GM12864 (cell line): ENCODE data around the gene C2CD4D.

Experiments
- DNase-seq: peaks from one replicate; pipeline ENCODE4 v3.0.0-alpha.2; 2011; ENCODE audit warnings: low read depth
- H3K4me3 ChIP-seq: 2 replicates; pipeline ENCODE4 v1.5.1; 2011; ENCODE audit warnings: mild to moderate bottlenecking, low read depth, low read length, control low read depth
- TF ChIP-seq, protein P1 (sequence below): IDR thresholded peaks from 2 replicates; pipeline ENCODE4 v1.5.1; 2011; ENCODE audit warnings: low read depth, mild to moderate bottlenecking, moderate library complexity, low read length, control low read depth, inconsistent platforms; ENCODE audit errors: missing control alignments

C2CD4D gene

DNA sequence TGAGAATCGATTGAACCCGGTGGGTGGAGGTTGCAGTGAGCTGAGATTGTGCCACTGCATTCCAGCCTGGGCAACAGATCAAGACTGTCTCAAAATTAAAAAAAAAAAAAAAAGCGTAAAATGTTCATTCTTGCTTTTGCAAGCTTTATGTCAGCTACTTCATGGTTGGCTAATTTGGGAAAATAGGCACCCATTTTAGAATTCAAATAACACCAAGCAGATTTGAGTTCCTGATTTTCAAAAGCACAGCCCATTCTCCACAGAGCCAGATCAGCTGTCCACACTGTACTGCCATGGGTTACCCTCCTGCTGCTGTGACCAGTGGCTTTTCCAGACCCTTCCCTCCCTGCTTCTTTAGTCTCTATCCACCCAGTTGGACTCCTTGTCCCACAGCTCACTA lies 9.5 kb upstream of the C2CD4D start:
- no peak overlapping the region for H3K4me3 ChIP-seq
- TF ChIP-seq, protein P1, sequence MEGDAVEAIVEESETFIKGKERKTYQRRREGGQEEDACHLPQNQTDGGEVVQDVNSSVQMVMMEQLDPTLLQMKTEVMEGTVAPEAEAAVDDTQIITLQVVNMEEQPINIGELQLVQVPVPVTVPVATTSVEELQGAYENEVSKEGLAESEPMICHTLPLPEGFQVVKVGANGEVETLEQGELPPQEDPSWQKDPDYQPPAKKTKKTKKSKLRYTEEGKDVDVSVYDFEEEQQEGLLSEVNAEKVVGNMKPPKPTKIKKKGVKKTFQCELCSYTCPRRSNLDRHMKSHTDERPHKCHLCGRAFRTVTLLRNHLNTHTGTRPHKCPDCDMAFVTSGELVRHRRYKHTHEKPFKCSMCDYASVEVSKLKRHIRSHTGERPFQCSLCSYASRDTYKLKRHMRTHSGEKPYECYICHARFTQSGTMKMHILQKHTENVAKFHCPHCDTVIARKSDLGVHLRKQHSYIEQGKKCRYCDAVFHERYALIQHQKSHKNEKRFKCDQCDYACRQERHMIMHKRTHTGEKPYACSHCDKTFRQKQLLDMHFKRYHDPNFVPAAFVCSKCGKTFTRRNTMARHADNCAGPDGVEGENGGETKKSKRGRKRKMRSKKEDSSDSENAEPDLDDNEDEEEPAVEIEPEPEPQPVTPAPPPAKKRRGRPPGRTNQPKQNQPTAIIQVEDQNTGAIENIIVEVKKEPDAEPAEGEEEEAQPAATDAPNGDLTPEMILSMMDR, result no peak
- no peak for DNase-seq

GRCh38 chr1:151847867-151848596 lies 8.4 kb upstream of the C2CD4D start:
- DNase-seq, result no peak
- no peak overlapping the region for H3K4me3 ChIP-seq

GRCh38 chr1:151846686-151847237 lies 7.1 kb upstream of the C2CD4D start:
- DNase-seq, result no peak
- H3K4me3 ChIP-seq, result no peak overlapping the region
- TF ChIP-seq, protein P1, result no peak

More at GRCh38 chr1:151847867-151848596, 8.4 kb upstream of the C2CD4D start:
- TF ChIP-seq, protein P1, result no peak

DNA sequence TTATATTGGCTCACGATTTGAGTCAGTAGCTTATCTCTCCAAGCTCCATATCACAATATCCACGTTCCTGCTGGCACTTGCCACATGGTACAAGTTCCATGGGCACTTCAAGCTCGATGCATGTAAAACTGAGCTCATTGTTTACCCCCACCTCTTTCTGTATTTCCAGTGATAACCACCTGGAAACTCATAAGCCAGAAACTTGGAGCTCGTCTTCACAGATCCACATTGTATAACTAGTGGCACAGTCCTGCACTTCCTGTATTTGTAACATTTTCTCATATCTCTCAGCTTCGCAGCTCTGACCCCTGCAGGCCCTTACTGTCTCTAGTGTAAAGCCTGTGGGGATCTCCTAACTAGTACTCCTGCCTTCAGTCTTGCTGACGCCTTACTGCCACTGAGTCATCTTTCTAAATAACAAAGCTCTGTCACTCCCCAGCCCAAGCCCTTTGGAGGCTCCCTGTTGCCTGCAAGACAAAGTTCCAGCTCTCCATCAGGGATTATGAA lies 6.5 kb upstream of the C2CD4D start:
- no peak for DNase-seq
- TF ChIP-seq, protein P1, result no peak
- H3K4me3 ChIP-seq, result no peak overlapping the region

GRCh38 chr1:151843398-151843797 lies 3.8 kb upstream of the C2CD4D start:
- TF ChIP-seq, protein P1, result no peak
- no peak overlapping the region for H3K4me3 ChIP-seq
- no peak for DNase-seq

DNA sequence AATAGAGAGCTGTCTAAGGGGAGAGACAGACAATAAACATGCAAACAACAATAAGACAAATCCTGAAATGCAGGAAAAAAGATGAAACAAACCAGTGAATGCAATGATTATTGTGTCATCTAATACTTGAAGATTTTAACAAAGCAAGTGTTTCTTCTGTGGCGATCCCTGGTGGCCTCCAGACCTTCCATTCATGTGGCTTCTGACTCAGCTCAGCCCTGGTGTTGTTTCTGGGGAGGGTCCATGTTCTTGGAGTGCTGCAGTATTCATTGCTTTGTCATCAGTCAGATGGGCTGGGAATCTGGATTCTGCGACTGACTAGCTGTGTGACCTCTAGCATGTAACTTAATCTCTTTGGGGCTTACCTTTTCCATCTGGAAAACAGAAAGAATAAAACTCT lies 1.5 kb upstream of the C2CD4D start:
- H3K4me3 ChIP-seq, result no peak overlapping the region
- TF ChIP-seq, protein P1, result no peak
- DNase-seq, result no peak
